RWPE1 (cell line): Measurements from ENCODE around the gene VGLL4.
"Not testable (repeated sequence)": the region's sequence is repeated elsewhere in the genome, so short reads cannot be mapped to it uniquely, and the experiment has no call there.

Experiments used
- CTCF ChIA-PET: fragments of 350-600 bp; sonication (Branson Sonifier 250); formaldehyde crosslinking; extraction: SDS; loops from one replicate; lab custom pipeline; 2021; lab: Yijun Ruan, JAX
- POLR2A ChIA-PET: fragments of 400-600 bp; formaldehyde crosslinking; extraction: SDS; loops from one replicate; lab custom pipeline; 2020; ENCODE audit warnings: antibody characterized with exemption; ENCODE audit not compliant: low non-redundant PET; lab: Yijun Ruan, JAX
- DNase-seq: peaks from one replicate; pipeline ENCODE4 v3.0.0; 2012; ENCODE audit warnings: low spot score
- H3K27ac ChIP-seq: fragments of 450-650 bp; 2 replicates; pipeline ENCODE4 v1.5.1; 2017
- CTCF ChIP-seq: fragments of 450-650 bp; conservative IDR thresholded peaks from 2 replicates; pipeline ENCODE4 v1.5.1; 2017; ENCODE audit warnings: low read depth, mild to moderate bottlenecking

Gene VGLL4

DNA sequence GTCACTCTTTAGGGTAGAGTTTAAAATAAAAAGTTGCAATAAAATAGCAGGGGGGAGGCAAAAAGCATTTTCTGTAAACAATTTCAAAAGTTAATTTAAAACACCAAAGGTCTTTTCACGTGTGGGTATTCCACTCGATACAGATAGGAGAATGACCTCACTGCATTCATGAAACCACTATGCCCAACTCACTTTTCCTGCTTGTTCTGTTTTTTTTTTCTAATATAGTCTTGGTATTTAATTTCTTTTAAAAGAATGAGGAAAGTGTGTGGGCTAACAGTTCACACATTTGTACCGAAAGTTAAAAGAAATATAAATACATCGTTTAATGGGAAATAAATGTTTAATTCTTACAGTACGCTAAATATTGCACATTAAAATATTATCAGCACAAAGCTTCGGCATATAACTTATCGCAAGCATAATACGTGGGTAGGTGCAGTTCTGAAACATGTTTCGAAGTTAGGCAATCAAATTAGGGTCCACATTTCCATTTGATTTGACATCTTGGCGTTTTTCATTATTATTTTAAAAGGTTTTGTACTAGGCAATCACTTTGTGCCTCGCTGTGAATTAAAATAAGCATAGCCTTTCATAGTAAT lies 41.4 kb downstream of the VGLL4 start:
- CTCF ChIA-PET = interaction anchor here (0.7 kb wide), 1 partner anchor 156 kb away, joined by 4 read pairs; no protein-coding TSS in a partner anchor
- POLR2A ChIA-PET = no interaction called here

GRCh38 chr3:11601446-11602238 lies 42.1 kb downstream of the VGLL4 start:
- DNase-seq = no peak
- ChIA-PET POLR2A (no interaction called here), CTCF (interaction anchor here (0.6 to 0.7 kb wide), 3 partner anchors 45 to 155 kb away, joined by 3 to 4 read pairs (median 3); no protein-coding TSS in a partner anchor)
- TF ChIP-seq CTCF = no peak
- H3K27ac ChIP-seq = peak overlapping the region; percentile 95

More for the DNA sequence above, 41.4 kb downstream of the VGLL4 start:
- no peak for DNase-seq
- no peak for TF ChIP-seq CTCF
- H3K27ac ChIP-seq = peak overlapping the region; percentile 95

DNA sequence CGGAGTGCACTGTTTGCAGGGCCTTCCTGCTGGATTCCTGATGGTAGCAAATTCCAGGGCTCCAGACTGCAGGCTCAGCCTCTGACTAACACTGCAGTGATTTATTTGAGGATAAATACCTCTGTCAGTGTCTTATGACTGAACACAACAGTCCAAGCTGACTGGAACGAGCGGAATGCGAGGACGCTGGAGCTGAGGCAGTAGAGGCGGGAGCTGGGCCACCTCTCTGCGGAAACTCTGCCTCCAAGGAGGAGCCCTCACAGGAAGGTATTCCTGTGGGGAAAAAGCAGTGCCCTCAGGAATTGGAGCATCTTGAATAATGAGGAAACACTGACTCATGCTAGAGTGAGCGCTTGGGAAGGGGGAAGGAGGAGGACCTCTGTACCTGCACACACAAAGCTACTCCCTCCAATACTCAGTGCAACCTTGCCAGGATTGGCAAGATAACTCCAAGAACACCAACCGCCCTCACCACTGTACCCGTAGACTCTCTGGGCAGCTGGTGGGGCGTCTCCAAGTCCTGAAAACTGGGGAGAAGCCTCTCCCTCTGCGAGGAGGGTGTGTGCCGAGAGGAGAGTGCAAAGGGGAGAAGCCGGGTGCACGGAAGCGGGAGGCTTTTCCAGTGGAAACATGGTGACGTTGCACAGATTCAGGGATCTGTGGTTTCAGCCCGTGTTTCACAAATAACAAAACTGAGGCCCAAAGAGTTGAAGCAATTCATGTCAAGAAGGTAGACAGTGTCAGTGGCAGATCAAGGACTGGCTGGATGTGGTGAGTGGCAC lies 43.0 kb downstream of the VGLL4 start:
- POLR2A ChIA-PET = no interaction called here
- peak; percentile 75 for DNase-seq
- no peak for TF ChIP-seq CTCF
- H3K27ac ChIP-seq = peak overlapping the region; percentile 95
- CTCF ChIA-PET = interaction anchor here (0.6 to 1.2 kb wide), 2 partner anchors 31 to 86 kb away, joined by 3 to 4 read pairs; no protein-coding TSS in a partner anchor

- no peak overlapping the region for H3K27ac ChIP-seq
- ChIA-PET CTCF (no interaction called here), POLR2A (no interaction called here)
- no peak for DNase-seq
- no peak for TF ChIP-seq CTCF
Measured at GRCh38 chr3:11596387-11596786, 47.3 kb downstream of the VGLL4 start.

GRCh38 chr3:11595024-11595423 lies 48.7 kb downstream of the VGLL4 start:
- POLR2A ChIA-PET = not testable (repeated sequence)

GRCh38 chr3:11593318-11594034 lies 50.2 kb downstream of the VGLL4 start:
- no peak for DNase-seq
- ChIA-PET CTCF (no interaction called here), POLR2A (no interaction called here)
- H3K27ac ChIP-seq = no peak overlapping the region
- TF ChIP-seq CTCF = no peak

More at GRCh38 chr3:11595024-11595423, 48.7 kb downstream of the VGLL4 start:
- CTCF ChIA-PET, H3K27ac ChIP-seq, DNase-seq: not testable (repeated sequence)
